Measurements from ENCODE around the gene APCDD1.

APCDD1 gene

GRCh38 chr18:10453806-10454680 lies at the start of gene APCDD1:
TSS of gene APCDD1 (plus strand) at chr18:10454635. CDS start at chr18:10454982, 347 bp downstream.
- DNase-seq (ENCODE audit: low spot score): peak; percentile 78

GRCh38 chr18:10405014-10405493 lies 49.4 kb upstream of the APCDD1 start:
- no peak for DNase-seq (ENCODE audit: low spot score)

- no peak for DNase-seq (ENCODE audit: low spot score)
Observed at GRCh38 chr18:10405816-10406663, 48.4 kb upstream of the APCDD1 start.

- no peak for DNase-seq (ENCODE audit: low spot score)
Observed at GRCh38 chr18:10408131-10408530, 46.3 kb upstream of the APCDD1 start.

- DNase-seq (ENCODE audit: low spot score): no peak
Observed at GRCh38 chr18:10409041-10409440, 45.4 kb upstream of the APCDD1 start.

- DNase-seq (ENCODE audit: low spot score): peak; percentile 38
Observed at GRCh38 chr18:10410472-10411308, 43.7 kb upstream of the APCDD1 start.

- DNase-seq (ENCODE audit: low spot score): no peak
Observed at GRCh38 chr18:10412933-10413332, 41.5 kb upstream of the APCDD1 start.

GRCh38 chr18:10413722-10414121 lies 40.7 kb upstream of the APCDD1 start:
- DNase-seq (ENCODE audit: low spot score): no peak

GRCh38 chr18:10414293-10414842 lies 40.1 kb upstream of the APCDD1 start:
- no peak for DNase-seq (ENCODE audit: low spot score)

GRCh38 chr18:10416065-10416464 lies 38.4 kb upstream of the APCDD1 start:
- no peak for DNase-seq (ENCODE audit: low spot score)

- DNase-seq (ENCODE audit: low spot score): no peak
Observed at GRCh38 chr18:10417191-10417590, 37.2 kb upstream of the APCDD1 start.

GRCh38 chr18:10417664-10418063 lies 36.8 kb upstream of the APCDD1 start:
- DNase-seq (ENCODE audit: low spot score): no peak

- DNase-seq (ENCODE audit: low spot score): no peak
Observed at GRCh38 chr18:10418836-10419235, 35.6 kb upstream of the APCDD1 start.

- no peak for DNase-seq (ENCODE audit: low spot score)
Observed at GRCh38 chr18:10419420-10420103, 34.9 kb upstream of the APCDD1 start.

GRCh38 chr18:10420561-10421352 lies 33.7 kb upstream of the APCDD1 start:
- no peak for DNase-seq (ENCODE audit: low spot score)

- DNase-seq (ENCODE audit: low spot score): no peak
Observed at GRCh38 chr18:10421859-10422258, 32.6 kb upstream of the APCDD1 start.

GRCh38 chr18:10422731-10423130 lies 31.7 kb upstream of the APCDD1 start:
- DNase-seq (ENCODE audit: low spot score): no peak

GRCh38 chr18:10424585-10425307 lies 29.7 kb upstream of the APCDD1 start:
- no peak for DNase-seq (ENCODE audit: low spot score)

GRCh38 chr18:10430677-10431076 lies 23.8 kb upstream of the APCDD1 start:
- DNase-seq (ENCODE audit: low spot score): no peak

All from pons (tissue), 1 donor.